Neural crest cell (in vitro differentiated cells): ENCODE measurements around the gene THRB. TPM values are rescaled to one million over a fixed set of nuclear protein-coding genes. Genes with fewer than 3 reads are reported as not detected.

Source experiments
- DNase-seq: peaks from one replicate; pipeline ENCODE4 v3.0.0; 2021; ENCODE audit warnings: low read depth, mixed read lengths, low spot score
- H3K27ac Mint-ChIP-seq: one replicate; pipeline ENCODE4 v1.8.0; 2021; ENCODE audit warnings: mild to moderate bottlenecking, mixed read lengths; ENCODE audit not compliant: unreplicated experiment
- H3K27me3 Mint-ChIP-seq: 2 replicates; pipeline ENCODE4 v1.8.0; 2021; ENCODE audit warnings: low read depth, mild to moderate bottlenecking, mixed read lengths
- H3K36me3 Mint-ChIP-seq: 2 replicates; pipeline ENCODE4 v1.8.0; 2021; ENCODE audit warnings: low read depth, mild to moderate bottlenecking, mixed read lengths
- H3K4me1 Mint-ChIP-seq: 2 replicates; pipeline ENCODE4 v1.8.0; 2021; ENCODE audit warnings: mixed read lengths
- H3K4me3 Mint-ChIP-seq: one replicate; pipeline ENCODE4 v1.8.0; 2021; ENCODE audit warnings: mild to moderate bottlenecking, mixed read lengths
- H3K9me3 Mint-ChIP-seq: 2 replicates; pipeline ENCODE4 v1.8.0; 2021; ENCODE audit warnings: mixed read lengths
- total RNA-seq: library from RNA; stranded (reverse); gene quantifications from 2 replicates; pipeline ENCODE4 v1.2.1, GENCODE V29; 2021
- TF ChIP-seq, protein P1 (sequence below): fragments of 200-600 bp; sonication (generic); conservative IDR thresholded peaks from 2 replicates; pipeline ENCODE4 v1.5.0; 2021; ENCODE audit warnings: antibody characterized with exemption, mild to moderate bottlenecking

THRB gene
- total RNA-seq, 1 donor from 2014 or later = 0.65 TPM

GRCh38 chr3:24351779-24352469, 142.7 kb downstream of the THRB start:
- Mint-ChIP-seq H3K27ac (peak overlapping the region; percentile 48), H3K9me3 (no peaks in the 10 kb centered on the region), H3K4me1 (peaks cover 21% of the 10 kb centered on the region), H3K4me3 (no peak overlapping the region), H3K36me3 (no peaks in the 10 kb centered on the region), H3K27me3 (no peaks in the 10 kb centered on the region)
- no peak for DNase-seq
- TF ChIP-seq, protein P1, sequence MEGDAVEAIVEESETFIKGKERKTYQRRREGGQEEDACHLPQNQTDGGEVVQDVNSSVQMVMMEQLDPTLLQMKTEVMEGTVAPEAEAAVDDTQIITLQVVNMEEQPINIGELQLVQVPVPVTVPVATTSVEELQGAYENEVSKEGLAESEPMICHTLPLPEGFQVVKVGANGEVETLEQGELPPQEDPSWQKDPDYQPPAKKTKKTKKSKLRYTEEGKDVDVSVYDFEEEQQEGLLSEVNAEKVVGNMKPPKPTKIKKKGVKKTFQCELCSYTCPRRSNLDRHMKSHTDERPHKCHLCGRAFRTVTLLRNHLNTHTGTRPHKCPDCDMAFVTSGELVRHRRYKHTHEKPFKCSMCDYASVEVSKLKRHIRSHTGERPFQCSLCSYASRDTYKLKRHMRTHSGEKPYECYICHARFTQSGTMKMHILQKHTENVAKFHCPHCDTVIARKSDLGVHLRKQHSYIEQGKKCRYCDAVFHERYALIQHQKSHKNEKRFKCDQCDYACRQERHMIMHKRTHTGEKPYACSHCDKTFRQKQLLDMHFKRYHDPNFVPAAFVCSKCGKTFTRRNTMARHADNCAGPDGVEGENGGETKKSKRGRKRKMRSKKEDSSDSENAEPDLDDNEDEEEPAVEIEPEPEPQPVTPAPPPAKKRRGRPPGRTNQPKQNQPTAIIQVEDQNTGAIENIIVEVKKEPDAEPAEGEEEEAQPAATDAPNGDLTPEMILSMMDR = no peak

DNA sequence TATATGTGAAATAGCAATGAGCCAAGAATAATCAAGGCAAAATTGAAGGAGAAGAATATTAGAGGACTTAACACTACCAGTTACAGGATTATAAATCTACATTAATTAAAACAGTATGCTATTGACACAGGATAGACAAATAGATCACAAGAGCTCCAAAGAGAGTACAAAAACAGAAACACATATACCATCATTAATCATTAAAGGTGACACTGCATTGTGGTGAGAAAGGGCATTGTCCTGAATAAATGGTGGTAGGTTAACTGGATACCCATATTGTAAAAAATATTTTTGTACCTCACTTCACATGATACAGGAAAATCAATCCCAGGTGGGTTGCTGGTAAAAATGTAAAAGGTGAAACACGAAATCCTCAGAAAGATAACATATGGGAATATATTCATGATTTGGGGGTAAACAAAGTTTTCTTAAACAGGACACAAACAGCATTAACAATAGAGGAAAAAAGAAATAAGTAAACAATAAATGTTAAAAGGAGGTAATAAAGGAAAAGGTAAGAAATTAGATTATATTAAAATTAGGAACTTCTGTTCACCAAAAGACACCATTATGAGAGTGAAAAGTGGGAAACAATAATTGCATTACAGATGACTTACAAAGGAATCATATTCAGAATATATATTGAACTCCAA, 145.2 kb downstream of the THRB start:
- Mint-ChIP-seq H3K27me3 (no peaks in the 10 kb centered on the region), H3K27ac (no peak overlapping the region), H3K9me3 (no peaks in the 10 kb centered on the region), H3K36me3 (no peaks in the 10 kb centered on the region), H3K4me1 (peaks cover 26% of the 10 kb centered on the region), H3K4me3 (no peak overlapping the region)
- DNase-seq = no peak
- TF ChIP-seq, protein P1 = no peak

- TF ChIP-seq, protein P1 = no peak
- Mint-ChIP-seq H3K27ac (no peak overlapping the region), H3K4me3 (no peak overlapping the region), H3K9me3 (no peaks in the 10 kb centered on the region), H3K27me3 (no peaks in the 10 kb centered on the region), H3K4me1 (peaks cover 26% of the 10 kb centered on the region), H3K36me3 (no peaks in the 10 kb centered on the region)
- no peak for DNase-seq
Measured at GRCh38 chr3:24348348-24348747, 146.3 kb downstream of the THRB start.

DNA sequence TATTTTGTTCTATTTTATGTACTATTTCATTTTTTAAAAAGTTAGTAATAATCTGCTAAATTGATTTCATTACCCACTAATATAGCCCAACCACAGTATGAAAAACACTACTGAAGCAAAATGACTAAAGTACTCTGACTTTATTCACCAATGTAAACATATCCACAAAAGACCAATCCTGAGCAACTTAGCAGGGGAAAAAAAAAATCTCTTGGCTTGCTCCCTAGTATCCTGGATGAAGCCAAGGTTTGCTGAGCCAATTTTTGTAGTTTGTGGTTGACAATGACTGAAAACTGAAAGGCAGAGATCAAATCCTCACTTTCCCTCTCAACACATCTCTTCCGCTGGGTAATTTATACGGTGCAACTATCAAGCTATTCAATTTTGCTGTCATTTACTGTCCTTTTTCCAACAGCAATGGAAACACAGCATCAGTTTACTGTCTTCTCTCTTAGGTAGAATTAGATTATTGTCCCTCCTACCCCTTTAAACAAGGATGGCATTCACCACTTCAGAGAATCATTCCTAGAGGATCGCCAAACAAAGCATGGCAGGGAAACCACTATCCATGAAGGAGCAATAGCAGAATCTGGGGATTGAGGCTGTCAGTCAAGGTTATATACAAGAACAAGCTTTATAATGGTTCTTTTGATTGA, 149.7 kb downstream of the THRB start:
- TF ChIP-seq, protein P1 = no peak
- Mint-ChIP-seq H3K9me3 (no peaks in the 10 kb centered on the region), H3K27ac (no peak overlapping the region), H3K4me1 (peaks cover 5% of the 10 kb centered on the region), H3K36me3 (no peaks in the 10 kb centered on the region), H3K4me3 (no peak overlapping the region), H3K27me3 (no peaks in the 10 kb centered on the region)
- no peak for DNase-seq

- no peak for DNase-seq
- H3K4me1 Mint-ChIP-seq = peaks cover 5% of the 10 kb centered on the region
- no peak overlapping the region for H3K4me3 Mint-ChIP-seq
- H3K27ac Mint-ChIP-seq = no peak overlapping the region
- H3K36me3 Mint-ChIP-seq = no peaks in the 10 kb centered on the region
- TF ChIP-seq, protein P1 = no peak
- H3K9me3 Mint-ChIP-seq = no peaks in the 10 kb centered on the region
- H3K27me3 Mint-ChIP-seq = no peaks in the 10 kb centered on the region
Measured at GRCh38 chr3:24343084-24343783, 151.4 kb downstream of the THRB start.
